Body of pancreas (tissue), 4 donors: ENCODE data around the gene PPARGC1A.

ENCODE experiments used
- POLR2A ChIP-seq, 3 donors: fragments of 450-650 bp; IDR thresholded peaks; one replicate each; pipeline ENCODE4 v1.6.1; 2016; ENCODE audit warnings: antibody characterized with exemption in 3 of 3, mild to moderate bottlenecking in 2 of 3
- TF ChIP-seq, protein P1 (sequence below), 7 experiments: fragments of 450-650 bp in 4 of 7; fragments of 200-600 bp in 3 of 7; sonication (generic) in 3 of 7; IDR thresholded peaks; one replicate each; pipeline ENCODE4 v1.5.1; 2016 to 2019; ENCODE audit warnings: antibody characterized with exemption in 7 of 7

DNA sequence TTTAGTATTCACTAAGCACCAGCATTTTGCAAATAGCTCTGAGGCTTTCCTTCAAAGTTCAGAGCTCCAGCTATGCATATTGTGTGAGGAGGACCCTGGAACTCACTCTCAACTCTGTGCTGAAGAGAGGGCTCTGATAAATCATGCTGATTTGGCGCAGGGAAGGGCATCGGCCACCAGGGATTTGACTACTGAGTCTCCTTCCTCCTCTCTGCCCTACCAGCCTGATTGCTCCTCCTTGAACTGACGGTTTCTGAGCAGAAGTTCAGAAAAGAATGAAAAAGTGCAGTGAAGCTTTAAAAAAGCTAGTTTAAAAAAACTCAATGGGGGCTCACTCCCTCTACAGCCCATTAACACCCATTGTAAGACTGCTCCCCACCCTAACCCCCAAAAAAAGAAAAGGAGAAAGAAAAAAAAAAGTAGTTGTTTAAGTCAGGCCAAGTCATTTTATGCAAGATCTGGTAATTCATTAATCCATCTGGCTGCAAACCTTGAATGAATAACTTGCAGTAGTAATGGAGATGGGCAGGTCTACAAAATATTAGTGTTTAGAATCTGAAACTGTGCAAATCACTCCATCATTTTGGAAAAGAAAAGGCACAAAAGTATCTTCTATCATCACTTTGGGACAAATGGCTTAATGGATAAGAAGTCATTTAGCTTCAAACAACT is 13.3 kb downstream of the PPARGC1A start:
- TF ChIP-seq POLR2A (IDR thresholded peaks at IDR 0.05) = no peak
- TF ChIP-seq, protein P1, sequence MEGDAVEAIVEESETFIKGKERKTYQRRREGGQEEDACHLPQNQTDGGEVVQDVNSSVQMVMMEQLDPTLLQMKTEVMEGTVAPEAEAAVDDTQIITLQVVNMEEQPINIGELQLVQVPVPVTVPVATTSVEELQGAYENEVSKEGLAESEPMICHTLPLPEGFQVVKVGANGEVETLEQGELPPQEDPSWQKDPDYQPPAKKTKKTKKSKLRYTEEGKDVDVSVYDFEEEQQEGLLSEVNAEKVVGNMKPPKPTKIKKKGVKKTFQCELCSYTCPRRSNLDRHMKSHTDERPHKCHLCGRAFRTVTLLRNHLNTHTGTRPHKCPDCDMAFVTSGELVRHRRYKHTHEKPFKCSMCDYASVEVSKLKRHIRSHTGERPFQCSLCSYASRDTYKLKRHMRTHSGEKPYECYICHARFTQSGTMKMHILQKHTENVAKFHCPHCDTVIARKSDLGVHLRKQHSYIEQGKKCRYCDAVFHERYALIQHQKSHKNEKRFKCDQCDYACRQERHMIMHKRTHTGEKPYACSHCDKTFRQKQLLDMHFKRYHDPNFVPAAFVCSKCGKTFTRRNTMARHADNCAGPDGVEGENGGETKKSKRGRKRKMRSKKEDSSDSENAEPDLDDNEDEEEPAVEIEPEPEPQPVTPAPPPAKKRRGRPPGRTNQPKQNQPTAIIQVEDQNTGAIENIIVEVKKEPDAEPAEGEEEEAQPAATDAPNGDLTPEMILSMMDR (IDR thresholded peaks at IDR 0.05) = no peak
